Fibroblast of skin of right biceps (primary cell): ENCODE results near the gene SOX18.

Source experiments
- DNase-seq: peaks from one replicate; pipeline ENCODE4 v3.0.0-alpha.2; 2013

Gene SOX18

GRCh38 chr20:64051561-64052325, 2.3 kb upstream of the SOX18 start:
- no peak for DNase-seq

DNA sequence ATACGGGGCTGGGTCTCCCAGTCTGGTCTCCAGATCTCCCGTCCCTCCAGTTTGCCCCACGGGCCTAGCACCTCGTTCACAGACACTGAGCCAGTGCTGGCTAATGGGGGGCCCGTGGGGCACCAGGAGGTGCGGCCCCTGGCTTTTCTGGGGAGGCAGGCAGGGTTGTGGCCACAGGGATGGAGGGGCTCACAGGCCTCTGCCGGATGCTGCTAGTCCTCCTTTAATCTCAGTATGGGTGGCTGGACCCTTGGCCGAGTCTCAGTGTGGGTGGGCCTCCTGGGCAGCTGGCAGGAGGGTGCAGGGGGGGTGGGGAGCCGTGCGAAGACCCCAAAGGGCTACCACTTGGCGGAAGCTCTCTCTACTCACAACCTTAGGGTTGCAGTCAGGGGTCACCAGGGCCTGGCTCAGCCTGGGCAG, 1.6 kb upstream of the SOX18 start:
- DNase-seq: no peak

DNA sequence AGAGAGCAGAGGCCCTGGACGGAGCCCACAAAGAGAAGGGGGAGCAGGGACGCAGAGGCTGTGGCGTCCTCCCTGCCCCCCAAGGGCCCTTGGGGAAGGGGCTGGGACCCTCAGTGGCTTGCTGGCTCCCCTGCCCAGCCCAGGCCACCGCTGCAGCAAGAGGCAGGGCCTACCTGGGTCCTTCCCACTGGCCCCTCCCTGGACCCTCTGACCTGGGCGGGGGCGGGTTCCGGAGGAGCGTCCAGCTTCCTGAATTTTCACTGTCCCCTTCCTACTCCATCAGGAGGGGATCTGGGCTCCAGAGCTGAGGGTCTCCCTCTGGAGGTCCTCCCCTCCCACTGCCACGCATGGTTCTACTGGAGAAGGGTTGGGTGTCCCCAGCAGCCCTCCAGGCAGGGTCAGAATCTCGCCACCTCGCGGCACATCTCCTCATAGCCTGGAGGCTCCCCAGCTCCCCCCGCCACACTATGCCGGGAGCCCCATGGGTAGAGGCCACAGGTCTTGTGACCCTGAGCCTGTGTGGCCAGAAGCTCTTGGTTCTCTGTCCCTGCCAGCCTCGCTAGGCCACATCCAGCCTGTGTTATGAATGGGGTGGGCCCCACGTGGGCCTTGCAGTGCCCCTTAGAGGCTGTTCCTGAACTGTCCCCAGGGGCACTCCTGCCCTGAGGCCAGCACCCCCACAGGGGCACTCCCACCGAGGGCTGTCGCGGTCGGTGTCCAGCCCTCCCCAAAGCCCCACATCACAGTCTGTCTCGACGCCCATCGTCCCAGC, 1.0 kb upstream of the SOX18 start:
- DNase-seq: no peak

- no peak for DNase-seq
Measured at GRCh38 chr20:64049878-64050260, 430 bp upstream of the SOX18 start.

- DNase-seq: no peak
Measured at GRCh38 chr20:64048402-64049044, 916 bp downstream of the SOX18 start.

DNA sequence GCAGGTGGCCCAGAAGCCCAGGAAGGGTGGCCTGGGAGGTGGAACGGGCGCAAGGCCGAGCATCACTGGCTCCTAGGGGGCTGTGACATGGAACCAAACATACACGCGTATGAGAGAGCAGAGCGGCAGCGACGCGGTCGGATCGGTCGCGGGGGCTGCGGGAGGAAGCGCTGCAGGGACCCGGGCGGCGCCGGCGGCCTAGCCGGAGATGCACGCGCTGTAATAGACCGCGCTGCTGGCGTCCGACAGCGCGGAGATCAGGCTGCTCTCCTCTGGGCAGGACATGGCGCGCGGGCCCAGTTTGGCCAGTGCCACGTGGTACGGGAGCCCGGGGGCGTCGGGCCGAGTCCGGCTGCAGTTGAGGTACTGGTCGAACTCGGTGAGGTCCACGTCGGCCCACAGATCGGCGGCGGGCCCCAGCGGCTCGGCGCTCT, 1.5 kb downstream of the SOX18 start:
- no peak for DNase-seq

GRCh38 chr20:64047046-64047389, 2.4 kb downstream of the SOX18 start:
- no peak for DNase-seq

- DNase-seq: no peak
Measured at GRCh38 chr20:64045346-64046011, 4.0 kb downstream of the SOX18 start.

- DNase-seq: no peak
Measured at GRCh38 chr20:64044484-64045247, 4.8 kb downstream of the SOX18 start.

DNA sequence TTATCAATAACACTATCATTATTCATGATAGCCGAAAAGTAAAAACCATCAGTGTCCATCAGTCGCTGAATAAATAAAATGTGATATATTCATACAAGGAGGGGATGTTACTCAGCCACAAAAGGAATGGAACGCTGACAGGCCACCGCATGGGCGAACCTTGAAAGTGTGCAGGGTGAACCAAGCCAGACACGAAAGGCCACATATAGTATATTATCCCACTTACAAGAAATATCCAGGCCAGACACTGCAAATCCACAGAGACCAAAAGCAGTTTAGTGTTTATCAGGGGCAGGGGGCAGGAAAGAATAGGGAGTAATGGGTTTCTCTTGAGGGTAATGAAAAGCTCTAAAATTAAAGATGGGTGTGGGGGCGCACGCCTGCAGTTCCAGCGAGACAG, 5.7 kb downstream of the SOX18 start:
- DNase-seq: no peak

- no peak for DNase-seq
Measured at GRCh38 chr20:64042054-64042781, 7.2 kb downstream of the SOX18 start.

DNA sequence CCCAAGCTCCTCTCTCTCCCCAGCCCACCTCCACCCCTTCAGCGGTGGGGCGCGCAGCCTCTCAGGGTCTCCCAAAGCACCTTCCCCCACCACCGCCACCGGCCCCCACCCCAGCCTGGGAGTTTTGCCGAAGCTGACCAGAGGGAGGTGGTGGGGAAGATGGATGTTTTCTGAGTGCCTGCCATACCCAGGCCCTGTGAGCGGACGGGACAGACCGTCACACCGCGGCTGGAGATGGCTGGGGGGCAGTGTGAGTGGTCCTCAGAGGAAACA, 7.7 kb downstream of the SOX18 start:
- no peak for DNase-seq

DNA sequence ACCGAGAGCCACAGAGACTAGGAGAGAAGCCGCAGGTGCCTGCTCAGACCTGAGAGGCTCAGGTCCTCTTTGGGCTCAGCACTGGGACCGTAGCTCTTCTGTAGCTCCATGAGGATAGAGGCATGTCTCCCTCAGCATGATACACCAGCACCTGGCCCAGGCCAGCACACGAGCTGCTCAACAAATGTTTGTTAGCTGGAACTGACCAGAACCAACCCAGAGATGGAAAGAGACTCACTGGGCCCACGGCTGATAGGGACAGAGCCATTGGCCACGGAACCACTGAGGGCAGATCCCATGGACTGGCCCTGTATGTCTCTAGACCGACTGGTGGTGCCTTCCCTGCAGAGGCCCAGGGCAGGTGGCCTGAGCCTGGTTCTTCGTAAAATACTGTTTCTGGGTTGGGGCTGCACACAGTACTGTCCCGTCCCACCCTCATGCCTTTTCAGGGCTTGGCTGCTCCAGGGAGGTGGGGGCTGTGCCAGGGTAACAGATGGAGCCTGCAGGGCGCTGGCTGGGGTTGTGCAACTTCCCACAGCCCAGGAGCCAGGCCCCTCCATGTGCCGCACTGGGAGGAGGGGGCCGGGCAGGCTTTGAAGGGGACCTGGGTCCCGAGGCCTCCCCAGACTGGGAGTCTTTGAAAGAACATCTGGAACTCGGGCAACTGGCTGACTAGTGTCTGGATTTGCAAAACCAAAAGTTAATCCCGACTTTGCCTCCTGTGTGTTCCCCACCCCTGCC, 8.2 kb downstream of the SOX18 start:
- DNase-seq: no peak

DNA sequence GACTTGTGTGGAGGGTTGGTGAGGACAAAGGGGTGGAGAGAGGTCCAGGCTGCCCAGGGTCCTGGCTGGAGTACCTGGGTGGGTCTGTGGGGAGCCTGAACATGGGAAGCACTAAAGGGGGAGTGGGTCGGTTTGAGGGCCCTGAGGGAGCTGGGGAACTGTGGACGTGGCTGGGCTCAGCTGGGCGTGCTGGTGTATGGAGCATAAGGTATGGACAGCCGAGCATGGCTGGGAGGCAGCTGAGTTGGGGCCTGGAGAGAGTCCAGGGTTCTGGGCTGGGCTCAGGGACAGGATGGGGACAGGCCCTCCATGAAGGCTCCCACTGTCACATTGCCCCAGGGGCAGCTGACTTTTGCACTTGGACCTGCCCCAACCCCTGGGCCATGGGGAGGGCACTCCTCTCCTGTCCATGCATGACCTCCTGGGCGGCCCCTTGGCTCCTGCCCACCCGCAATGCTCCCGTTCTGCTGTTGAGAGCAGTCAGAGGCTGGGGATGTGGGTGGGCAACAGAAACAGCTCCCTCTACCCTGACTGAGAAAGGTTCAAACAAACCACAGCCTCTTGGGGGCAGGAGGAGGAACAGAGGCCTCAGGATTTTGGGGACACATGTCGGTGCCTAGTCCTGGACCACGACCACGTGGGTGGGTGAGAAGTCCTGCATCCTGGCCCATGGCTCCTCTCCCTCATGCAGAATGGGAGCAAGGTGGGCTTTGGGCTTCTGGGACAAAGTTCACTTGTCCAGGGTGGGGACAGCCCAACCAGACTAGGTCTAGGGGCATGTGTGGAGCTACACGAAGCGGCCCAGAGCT, 9.0 kb downstream of the SOX18 start:
- no peak for DNase-seq

DNA sequence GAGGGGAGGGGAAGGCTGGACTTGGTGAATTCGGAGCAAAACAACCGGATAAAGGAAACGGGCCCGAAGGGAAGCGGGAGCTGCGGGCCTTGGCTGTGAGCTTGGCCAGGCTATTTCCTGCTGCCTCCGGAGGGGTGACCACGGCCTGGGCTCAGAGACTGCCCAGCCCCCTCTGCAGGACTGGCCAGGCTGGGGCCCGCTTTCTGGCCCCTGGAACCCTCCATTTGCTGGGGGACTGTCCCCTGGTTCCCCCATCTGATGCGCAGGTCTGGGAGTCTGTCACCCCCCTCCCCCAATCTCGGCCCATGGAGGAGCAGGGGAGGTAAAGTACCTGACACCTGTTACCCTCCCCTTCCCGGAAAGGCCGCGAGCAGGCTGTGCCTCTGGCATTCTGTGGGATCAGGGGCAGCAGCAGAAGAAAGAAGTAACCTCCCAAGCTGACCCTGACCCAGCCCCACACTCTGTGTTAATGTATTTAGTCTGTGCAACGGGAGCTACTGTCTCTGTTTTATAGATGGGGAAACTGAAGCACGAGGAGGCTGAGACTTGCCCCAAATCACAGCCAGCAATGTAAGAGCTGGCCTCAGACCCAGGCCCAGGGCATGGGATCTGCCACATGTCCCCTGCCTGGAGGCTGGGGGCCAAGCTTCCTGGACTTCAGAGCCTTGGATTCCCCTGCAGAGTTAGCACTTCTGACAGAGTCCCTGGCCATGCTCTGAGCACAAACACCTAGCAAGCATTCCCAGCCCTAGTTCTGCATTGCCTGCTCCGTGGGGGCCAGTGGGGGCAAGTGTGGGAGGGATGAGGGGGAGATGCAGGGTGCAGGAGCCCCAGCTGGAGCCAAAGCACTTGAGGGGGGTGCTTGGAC, 9.9 kb downstream of the SOX18 start:
- no peak for DNase-seq

- peak; percentile 56 for DNase-seq
Measured at GRCh38 chr20:64038565-64039292, 10.7 kb downstream of the SOX18 start.

- no peak for DNase-seq
Measured at GRCh38 chr20:64038224-64038564, 11.2 kb downstream of the SOX18 start.

GRCh38 chr20:64037498-64038213, 11.8 kb downstream of the SOX18 start:
- DNase-seq: no peak

DNA sequence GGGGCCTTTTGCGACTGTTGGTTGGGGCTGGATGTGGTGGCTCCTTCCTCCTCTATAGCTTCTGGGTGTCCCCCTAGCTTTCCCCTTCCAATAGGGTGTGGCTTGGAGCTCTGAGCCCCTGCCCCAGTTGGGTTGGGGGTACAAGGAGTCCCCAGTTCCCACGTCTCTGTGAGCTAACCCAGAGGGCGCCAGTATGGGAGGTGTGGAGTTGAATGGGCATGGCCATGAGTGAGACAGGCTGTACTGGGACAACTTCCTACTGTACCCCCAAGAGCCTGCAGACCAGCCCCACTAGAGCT, 12.3 kb downstream of the SOX18 start:
- DNase-seq: no peak
